ENCODE measurements around the gene NISCH.

Gene NISCH

DNA sequence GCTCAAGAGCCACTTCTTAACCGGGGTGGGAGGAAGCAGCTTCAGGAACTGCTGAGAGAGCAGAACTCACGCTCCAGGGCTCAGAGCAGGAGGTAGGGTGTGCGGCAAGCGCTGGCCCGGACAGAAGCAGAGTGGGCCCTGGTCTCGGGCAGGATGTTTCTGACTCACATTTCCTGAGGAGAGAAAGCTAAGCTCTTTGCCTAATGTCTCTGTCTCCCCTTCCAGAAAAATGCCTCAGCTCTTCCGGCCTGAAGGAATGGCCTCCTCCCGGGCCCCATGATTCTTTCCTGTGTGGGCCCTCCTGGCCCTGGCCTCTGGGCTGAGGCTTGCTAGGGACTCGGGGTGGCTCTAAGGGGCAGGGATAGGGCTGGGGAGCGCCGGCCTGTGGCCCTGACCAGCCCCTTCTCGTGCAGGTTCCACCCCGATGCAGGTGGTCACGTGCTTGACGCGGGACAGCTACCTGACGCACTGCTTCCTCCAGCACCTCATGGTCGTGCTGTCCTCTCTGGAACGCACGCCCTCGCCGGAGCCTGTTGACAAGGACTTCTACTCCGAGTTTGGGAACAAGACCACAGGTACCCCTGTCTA lies 35.6 kb downstream of the NISCH start:
- DNase-seq (ENCODE audit: low read depth): no peak

DNA sequence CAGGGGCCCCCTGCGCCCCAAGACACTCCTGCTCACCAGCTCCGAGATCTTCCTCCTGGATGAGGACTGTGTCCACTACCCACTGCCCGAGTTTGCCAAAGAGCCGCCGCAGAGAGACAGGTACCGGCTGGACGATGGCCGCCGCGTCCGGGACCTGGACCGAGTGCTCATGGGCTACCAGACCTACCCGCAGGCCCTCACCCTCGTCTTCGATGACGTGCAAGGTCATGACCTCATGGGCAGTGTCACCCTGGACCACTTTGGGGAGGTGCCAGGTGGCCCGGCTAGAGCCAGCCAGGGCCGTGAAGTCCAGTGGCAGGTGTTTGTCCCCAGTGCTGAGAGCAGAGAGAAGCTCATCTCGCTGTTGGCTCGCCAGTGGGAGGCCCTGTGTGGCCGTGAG lies 36.7 kb downstream of the NISCH start:
- no peak for DNase-seq (ENCODE audit: low read depth)

DNA sequence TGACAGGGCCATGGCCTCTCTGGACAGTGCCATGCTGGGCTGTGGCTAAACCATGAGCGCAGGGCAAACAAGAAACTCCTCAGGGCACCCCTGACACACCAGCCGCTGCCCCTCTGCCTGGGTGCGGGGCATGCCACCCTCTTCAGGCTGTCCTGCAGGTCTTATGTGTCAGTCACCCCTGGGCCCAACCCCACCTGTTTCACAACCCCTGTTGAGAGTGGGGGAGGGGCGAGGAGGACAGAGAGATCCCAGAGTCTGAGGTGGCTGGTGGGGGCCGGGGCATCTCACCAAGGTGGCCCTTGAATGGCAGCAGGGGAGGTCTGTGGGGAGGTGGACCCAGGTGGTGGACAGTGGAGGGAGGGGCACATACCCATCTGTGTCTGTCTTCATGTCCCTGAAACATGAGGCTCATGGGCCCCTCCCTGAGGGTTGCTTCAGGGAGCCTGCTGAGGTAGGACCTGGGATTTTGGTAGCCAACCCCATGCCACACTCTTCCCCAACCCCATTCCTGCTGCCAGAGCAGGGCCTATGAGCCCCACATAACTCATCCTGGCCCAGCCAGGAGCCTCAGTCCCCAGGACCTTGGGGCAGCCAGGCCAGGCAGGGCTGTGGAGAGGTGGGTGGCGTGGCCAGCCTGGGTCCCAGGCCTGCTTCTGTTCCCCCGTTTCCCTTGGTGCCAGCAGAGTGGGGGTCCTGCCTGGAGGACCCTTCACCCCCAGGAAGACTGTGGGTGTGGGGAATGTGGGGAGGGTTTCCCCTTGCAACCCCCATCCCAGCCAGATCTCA lies 38.0 kb downstream of the NISCH start:
- no peak for DNase-seq (ENCODE audit: low read depth)

DNA sequence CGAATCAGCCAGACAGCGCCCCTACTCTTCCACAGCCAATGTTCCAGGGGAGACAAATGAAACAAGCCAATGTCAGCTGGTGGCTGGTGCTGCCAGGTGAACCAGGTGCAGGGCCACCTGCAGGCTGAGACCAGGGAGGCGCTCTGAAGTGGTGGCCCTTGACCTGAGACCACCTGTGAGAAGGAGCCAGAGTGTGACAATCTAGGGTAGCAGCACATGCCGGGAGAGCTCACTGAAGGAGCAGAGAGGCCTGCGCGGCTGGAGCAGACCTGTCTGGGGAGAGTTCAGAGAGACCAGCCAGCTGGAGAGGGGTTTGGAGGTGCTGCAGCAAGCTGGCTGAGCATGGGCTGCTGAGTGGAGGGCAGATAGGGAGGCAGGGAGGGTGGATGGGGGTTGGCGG lies 39.0 kb downstream of the NISCH start:
- DNase-seq (ENCODE audit: low read depth): no peak

DNA sequence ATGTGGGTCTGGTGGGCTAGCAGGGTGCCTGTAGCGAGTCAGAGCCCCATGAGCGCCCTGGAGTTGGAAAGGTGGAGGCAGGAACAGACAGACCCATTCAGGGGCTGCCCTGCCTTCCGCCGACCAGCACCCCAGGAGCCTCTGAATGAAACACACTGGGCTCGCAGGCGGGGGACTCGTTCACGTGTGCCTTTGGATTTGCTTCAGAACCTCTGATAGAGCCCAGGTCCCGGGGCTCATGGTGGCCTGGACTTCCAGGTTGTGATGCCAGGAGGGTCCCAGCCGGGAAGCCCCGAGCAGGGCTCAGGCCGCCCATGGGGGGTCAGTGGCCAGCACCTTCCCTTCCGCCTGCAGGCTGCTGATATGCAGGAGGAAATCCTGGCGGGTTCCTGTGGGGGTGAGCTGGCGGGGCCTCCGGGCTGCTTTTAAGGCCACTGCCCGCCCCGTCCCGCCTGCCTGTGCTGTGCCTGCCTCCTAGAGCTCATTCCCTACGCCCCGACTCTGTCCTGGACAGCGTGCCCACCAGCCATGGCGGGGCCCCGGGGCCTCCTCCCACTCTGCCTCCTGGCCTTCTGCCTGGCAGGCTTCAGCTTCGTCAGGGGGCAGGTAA lies 39.6 kb downstream of the NISCH start, which contains the start of gene STAB1:
TSS of gene STAB1 (plus strand) at position 453 of the 610 bp plus-strand sequence. CDS start at position 529, 76 bp downstream.
- no peak for DNase-seq (ENCODE audit: low read depth)

DNA sequence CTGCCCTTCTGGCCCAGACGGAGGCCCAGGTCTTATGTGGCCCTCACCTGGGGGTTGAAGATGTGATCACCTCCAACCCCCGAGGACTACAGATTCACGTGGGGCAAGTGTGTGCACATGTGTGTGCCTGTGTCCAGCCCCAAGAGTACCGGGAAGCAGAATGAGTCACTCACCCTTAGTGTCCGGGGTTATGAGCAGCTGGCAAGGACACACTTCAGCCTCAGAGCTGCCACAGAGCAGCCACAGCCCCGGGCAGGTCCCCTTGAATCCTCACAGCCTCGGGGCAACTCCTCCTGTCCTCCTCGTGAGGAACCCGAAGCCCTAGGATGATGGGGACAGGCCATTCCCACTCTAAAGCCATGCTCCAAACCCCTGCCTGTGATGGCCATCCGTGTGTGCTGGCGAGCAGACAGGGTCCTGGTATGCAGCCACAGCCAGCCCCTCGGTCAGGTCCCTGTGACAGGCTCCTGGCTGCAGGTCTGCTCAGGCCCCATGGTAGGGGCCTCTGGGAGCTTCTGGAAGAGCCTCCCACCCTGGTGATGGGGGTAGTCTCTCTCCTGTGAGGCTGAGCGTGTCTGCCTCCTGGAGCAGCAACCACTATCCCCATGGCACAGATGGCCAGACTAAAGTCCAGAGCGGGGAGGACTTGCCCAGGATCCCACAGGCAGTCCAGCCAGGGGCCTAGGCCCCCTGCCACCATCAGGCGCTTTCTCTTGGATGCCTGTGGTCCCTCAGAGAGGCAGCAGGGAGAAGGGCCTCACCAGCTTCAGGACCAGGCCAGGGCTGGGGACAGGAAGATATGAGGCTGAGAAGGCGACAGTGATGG lies 40.6 kb downstream of the NISCH start:
- DNase-seq (ENCODE audit: low read depth): no peak

DNA sequence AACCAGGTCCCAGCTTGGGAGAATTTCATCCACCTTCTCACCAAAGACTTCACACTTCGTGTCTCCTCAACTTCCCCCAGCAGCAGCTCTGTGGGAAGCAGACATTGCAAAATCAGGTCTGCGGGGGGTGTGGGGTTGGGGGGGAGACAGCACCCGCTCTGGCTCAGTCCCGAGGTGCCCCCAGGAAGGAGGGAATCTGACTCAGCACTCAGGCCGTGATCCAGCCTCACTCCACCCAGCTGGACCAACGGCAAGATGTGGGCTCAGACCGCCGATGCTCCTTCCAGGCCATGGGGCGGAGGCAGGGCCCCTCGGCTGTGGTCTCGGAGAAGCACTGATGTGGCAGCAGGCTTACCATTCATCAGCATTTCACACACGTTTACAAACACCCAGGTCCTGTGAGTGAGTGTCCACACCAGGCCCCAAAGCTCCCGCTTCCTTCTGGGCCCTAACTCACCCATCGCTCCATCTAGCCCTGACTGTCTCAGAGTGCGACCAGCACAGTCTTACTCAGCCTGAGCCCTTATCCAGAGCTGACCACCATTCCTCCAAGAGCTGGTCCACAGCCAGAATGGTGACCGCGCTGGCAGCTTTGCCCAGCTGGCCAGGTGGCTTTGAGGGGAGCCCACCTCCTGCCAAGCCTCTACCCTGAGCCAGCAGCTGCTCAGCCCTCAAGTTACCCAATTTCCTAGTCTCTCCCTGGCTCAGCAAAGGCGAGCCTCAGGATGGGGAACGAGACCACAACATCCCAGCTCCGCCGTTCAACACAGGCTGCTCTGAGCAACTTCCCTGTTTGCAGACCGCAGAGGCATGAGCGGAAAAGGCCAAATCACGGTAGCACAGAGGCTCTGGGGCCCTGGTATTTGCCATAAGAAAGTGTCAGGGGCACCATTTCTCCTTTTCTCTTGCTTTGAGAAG lies 43.0 kb downstream of the NISCH start:
- DNase-seq (ENCODE audit: low read depth): no peak

DNA sequence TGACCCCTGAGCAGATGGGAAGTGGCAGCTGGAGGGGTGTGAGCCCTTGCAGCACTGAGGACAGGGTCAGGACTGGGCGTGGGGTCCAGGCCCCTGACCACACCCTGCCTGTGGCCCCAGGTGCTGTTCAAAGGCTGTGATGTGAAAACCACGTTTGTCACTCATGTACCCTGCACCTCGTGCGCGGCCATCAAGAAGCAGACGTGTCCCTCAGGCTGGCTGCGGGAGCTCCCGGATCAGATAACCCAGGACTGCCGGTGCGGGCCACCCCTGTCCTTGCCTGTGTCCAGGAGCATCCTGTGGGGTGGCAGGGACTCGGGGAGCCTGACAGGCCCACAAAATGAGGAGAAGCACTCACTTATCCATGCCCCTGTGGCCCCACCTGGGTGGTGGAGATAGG lies 45.6 kb downstream of the NISCH start:
- DNase-seq (ENCODE audit: low read depth): no peak

DNA sequence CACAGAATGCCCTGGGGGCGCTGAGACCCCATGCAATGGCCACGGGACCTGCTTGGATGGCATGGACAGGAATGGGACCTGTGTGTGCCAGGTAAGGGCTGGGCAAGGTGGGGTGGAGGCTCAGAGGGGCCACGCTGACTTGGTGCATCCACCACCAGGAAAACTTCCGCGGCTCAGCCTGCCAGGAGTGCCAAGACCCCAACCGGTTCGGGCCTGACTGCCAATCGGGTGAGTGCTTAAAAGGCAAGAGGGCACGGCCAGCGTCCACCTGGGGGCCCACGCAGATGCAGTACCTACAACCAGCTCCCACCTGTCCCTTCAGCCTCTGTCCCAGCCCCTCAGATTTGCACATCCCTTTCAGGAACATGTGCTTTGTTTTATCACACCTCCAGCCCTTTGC lies 46.6 kb downstream of the NISCH start:
- DNase-seq (ENCODE audit: low read depth): no peak

DNA sequence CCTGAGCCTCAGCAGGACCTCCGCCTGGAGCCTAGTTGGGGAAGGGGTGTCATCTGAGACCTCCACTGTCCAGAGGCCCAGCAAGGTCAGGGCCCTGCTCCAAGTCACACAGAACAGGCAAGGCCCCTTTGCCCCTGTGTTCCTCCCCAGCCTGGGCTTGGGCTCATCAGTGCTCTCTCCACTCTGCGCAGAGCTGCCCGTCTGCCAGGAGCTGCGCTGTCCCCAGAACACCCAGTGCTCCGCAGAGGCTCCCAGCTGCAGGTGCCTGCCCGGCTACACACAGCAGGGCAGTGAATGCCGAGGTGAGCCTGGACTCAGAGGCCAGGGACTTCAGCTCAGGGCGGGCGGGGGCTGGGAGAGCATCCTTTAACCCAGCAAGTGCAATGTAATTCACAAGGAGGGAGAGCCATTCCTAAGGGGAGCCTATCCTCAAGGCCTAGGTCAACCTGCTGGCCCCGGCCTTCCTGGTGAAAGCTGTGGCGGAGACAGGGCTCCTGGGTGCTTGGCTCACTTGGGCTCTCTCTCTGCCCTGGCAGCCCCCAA lies 47.5 kb downstream of the NISCH start:
- DNase-seq (ENCODE audit: low read depth): no peak

DNA sequence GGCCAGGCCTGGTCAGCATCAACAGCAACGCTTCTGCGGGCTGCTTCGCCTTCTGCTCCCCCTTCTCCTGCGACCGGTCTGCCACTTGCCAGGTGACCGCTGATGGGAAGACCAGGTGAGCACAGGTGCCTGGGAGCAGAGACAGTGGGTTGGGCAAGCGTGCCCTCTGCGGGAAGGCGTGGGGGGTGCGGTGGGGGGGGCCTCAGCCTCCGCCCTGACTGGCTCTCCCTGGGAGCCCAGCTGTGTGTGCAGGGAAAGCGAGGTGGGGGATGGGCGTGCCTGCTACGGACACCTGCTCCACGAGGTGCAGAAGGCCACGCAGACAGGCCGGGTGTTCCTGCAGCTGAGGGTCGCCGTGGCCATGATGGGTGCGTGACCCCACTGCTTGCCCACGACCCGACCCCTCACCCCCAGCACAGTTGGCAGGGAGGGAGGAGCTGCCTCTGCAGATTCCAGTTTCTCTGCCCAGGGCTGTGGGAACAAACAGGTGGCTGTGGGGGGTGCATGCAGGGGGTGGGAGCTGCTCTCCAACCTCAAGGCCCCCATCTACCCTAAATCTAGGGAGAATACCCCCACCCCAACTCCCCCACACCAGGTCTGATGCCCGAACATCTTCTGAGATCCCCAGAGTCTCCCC lies 48.5 kb downstream of the NISCH start:
- DNase-seq (ENCODE audit: low read depth): no peak

DNA sequence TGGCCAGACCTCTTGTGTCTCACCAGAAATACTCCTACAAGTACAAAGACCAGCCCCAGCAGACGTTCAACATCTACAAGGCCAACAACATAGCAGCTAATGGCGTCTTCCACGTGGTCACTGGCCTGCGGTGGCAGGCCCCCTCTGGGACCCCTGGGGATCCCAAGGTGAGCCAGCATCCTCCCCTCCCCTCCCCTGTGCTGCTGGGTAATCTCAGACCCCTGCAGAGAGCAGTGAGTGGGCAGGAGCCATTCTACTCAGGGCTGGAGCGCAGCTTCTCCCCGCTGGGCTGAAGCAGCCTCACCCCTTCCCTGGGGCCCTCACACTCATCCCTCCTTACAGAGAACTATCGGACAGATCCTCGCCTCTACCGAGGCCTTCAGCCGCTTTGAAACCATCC lies 49.6 kb downstream of the NISCH start:
- no peak for DNase-seq (ENCODE audit: low read depth)

DNA sequence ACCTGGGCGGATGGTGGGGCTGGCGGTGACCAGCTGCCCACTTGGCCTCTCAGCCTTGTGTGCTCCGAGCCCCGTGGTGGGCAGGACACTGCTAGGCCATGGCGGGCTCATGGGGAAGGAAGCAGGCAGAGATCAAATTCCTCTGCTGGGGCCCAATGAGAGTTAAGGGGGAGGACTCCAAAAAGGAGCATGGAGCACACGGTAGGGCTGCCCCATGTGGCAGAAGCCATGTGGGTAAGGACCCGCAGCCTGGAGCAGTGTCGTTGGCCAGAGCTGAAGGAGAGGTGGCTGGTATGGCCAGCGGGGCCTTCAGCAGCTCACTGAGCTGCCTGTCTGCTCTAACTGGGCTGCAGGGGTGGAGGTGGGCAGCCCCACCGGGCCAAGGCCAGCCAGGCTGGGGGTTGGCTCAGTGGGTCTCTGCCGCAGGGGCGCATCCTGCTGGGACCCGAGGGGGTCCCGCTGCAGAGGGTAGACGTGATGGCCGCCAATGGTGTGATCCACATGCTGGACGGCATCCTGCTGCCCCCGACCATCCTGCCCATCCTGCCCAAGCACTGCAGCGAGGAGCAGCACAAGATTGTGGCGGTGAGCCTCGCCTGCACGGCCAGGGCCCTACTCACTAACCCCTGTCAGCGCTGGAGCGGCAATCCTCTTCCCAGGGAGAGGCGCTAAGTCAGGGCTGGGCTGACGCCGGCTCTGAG lies 51.0 kb downstream of the NISCH start:
- no peak for DNase-seq (ENCODE audit: low read depth)

DNA sequence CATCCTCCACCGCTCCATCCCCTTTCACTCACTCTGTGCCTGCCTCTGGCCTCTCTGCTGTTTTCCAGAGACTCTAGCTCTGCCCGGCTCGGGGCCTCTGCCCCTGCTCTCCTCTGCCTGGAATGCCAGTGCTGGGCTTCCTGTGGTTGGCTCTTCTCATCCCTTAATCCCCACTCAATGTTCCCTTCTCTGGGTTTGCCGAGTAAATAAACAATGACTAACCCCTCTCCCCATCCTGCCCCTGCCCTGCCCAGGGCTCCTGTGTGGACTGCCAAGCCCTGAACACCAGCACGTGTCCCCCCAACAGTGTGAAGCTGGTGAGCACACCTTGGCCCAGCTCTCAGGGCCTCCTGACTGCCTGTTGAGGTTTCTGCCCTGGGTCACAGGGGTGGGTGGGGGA lies 52.0 kb downstream of the NISCH start:
- no peak for DNase-seq (ENCODE audit: low read depth)

DNA sequence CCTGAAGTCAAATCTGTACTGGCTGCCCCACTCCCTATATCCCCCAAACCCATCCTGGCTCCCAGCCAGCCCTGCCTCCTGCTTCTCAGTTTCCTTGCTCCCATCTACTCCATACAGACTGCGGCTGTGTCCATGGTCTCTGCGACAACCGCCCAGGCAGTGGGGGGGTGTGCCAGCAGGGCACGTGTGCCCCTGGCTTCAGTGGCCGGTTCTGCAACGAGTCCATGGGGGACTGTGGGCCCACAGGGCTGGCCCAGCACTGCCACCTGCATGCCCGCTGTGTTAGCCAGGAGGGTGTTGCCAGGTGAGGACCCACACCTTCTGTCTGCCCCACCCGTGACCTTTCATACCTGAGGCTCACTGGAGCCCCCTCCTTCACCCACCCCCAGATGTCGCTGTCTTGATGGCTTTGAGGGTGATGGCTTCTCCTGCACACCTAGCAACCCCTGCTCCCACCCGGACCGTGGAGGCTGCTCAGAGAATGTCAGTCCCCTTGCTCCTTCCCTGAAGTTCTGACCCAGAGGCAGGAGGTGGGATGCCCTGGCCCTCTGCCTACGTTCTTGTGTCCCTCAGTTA lies 54.4 kb downstream of the NISCH start:
- no peak for DNase-seq (ENCODE audit: low read depth)

DNA sequence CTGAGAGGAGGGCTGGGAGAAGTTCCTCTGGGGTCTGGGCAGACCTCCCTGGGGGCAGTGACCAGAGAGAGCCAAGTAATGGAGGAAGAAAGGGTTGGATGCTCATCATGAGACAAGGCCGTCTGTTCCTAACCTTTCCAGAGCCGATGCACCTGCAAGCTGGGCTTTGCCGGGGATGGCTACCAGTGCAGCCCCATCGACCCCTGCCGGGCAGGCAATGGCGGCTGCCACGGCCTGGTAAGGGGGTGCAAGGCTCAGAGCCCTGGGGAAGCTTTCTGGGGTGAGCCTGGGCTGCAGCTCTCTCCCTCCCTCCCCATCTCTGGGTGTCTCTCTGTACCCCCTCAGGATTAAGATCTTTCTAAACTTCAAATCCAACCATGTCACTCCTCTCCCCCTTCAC lies 56.1 kb downstream of the NISCH start:
- DNase-seq (ENCODE audit: low read depth): no peak

DNA sequence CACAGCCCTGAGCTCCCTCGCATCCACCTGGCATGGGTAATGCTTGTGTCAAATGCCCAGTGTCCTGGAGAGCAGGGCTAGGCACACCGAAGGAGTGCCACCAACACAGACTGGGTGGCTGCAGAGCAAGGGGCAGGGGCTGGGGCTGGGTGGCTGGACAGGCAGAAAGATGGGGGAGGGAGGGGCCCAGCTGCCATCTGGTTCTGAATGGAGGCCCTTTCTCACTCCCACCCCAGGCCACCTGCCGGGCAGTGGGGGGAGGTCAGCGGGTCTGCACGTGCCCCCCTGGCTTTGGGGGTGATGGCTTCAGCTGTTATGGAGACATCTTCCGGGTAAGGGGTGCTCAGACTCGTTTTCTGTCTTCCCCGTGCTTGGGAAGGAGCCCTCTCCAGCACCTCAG lies 56.7 kb downstream of the NISCH start:
- DNase-seq (ENCODE audit: low read depth): no peak

DNA sequence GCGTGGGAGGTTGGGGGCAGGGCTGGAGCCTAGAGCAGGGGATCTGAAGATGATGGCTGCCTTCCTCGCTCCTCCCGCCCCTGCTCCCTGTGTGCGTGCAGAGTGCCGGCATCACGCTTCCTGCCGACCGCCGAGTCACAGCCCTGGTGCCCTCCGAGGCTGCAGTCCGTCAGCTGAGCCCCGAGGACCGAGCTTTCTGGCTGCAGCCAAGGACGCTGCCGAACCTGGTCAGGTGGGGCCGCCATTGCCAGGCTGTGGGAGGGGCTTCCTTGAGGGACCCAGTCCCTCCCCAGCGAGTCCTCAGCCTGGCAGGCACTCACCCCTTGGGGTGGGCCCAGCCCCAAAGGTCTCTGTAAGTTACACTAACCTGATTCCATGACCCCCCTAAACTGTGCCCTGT lies 57.3 kb downstream of the NISCH start:
- DNase-seq (ENCODE audit: low read depth): no peak

DNA sequence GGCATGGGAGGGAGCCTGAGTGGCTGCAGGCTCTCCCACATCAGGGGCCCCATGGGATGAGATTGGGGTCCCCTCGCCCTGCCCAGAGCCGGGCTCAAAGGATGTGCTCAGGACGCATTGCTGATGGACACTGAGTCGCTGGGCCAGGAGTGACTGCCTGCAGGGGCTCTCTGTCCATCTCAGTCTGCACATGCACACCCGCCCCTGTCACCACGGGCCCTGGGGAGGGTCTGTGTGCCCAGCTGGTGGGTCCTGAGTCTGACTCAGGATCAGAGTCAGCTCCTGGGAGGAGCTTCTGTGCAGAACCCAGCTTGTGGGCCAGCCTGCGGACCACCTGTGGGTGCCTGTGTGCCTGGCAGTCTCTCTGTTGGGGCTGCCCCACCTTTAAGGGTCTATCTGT lies 57.9 kb downstream of the NISCH start:
- no peak for DNase-seq (ENCODE audit: low read depth)

DNA sequence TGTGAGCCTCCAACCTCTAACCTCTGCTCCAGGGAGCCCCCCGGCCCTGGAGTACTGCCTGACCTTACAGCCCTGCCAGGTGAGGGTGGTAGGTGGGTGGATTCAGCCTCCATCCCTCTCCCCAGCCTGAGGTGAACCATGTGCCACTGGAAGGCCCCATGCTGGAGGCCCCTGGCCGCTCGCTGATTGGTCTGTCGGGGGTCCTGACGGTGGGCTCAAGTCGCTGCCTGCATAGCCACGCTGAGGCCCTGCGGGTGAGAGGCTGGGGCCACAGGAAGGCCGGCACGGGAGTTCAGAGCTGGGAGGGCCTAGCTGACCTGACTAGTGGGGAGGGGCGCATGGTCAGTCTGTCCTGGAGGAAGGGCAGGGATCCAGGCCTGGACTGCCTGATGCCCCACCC lies 59.2 kb downstream of the NISCH start:
- DNase-seq (ENCODE audit: low read depth): no peak
